Keratinocyte (primary cell): ENCODE results near the gene SLC30A7. TPM values are rescaled to one million over a fixed set of nuclear protein-coding genes. Genes with fewer than 3 reads are reported as not detected.
A peak's percentile ranks its signal among the peaks of the same experiment; 100 is the strongest.

Experiments
- DNase-seq: peaks from one replicate; pipeline ENCODE4 v3.0.0-alpha.2; 2011; ENCODE audit warnings: low read depth, missing footprints, low spot score
- FAIRE-seq: peaks from 2 replicates; lab custom pipeline; 2011; peaks lifted over from hg19 to GRCh38; lab: Jason Lieb, UNC
- H2AFZ ChIP-seq: 2 replicates; pipeline ENCODE4 v1.6.0; 2012; ENCODE audit warnings: low read length, control low read depth, inconsistent platforms; ENCODE audit not compliant: control insufficient read depth
- H3K27ac ChIP-seq: 2 replicates; pipeline ENCODE4 v1.5.1; 2011; ENCODE audit warnings: low read length; ENCODE audit not compliant: control insufficient read depth, insufficient read depth
- H3K27me3 ChIP-seq: 3 replicates; pipeline ENCODE4 v1.6.0; 2011; ENCODE audit warnings: low read length; ENCODE audit not compliant: control insufficient read depth, insufficient read depth; ENCODE audit errors: extremely low read depth
- H3K36me3 ChIP-seq, 2 experiments: 2 replicates in 1 of 2; 3 replicates in 1 of 2; pipeline ENCODE4 v1.5.1; 2011; ENCODE audit warnings: low read length in 2 of 2, mild to moderate bottlenecking in 1 of 2; ENCODE audit not compliant: control insufficient read depth in 2 of 2, insufficient read depth in 2 of 2; ENCODE audit errors: extremely low read depth in 1 of 2
- H3K4me1 ChIP-seq: 3 replicates; pipeline ENCODE4 v1.5.1; 2011; ENCODE audit warnings: low read length; ENCODE audit not compliant: control insufficient read depth, insufficient read depth; ENCODE audit errors: extremely low read depth
- H3K4me2 ChIP-seq: 3 replicates; pipeline ENCODE4 v1.6.0; 2011; ENCODE audit warnings: low read depth, low read length; ENCODE audit not compliant: control insufficient read depth, insufficient read depth; ENCODE audit errors: extremely low read depth
- H3K4me3 ChIP-seq, 3 experiments: fragments of 200-600 bp in 1 of 3; sonication (generic) in 1 of 3; 2 replicates in 2 of 3; 3 replicates in 1 of 3; pipeline ENCODE4 v1.5.1; 2011 to 2016; ENCODE audit warnings: low read length in 3 of 3, mild to moderate bottlenecking in 3 of 3, control low read depth in 2 of 3, inconsistent platforms in 1 of 3, low read depth in 1 of 3, mixed read lengths in 1 of 3, mixed run types in 1 of 3, moderate library complexity in 1 of 3; ENCODE audit not compliant: control insufficient read depth in 2 of 3, insufficient read depth in 2 of 3; ENCODE audit errors: extremely low read depth in 1 of 3
- H3K79me2 ChIP-seq: 2 replicates; pipeline ENCODE4 v1.6.0; 2012; ENCODE audit warnings: low read length; ENCODE audit not compliant: control insufficient read depth, insufficient read depth
- H3K9ac ChIP-seq: 3 replicates; pipeline ENCODE4 v1.6.0; 2011; ENCODE audit warnings: low read length; ENCODE audit not compliant: control insufficient read depth, insufficient read depth; ENCODE audit errors: extremely low read depth
- H3K9me1 ChIP-seq: 3 replicates; pipeline ENCODE4 v1.6.0; 2011; ENCODE audit warnings: low read length; ENCODE audit not compliant: control insufficient read depth, insufficient read depth; ENCODE audit errors: extremely low read depth
- H3K9me3 ChIP-seq: 2 replicates; pipeline ENCODE4 v1.5.1; 2012; ENCODE audit warnings: low read depth, low read length; ENCODE audit not compliant: control insufficient read depth
- H4K20me1 ChIP-seq: 3 replicates; pipeline ENCODE4 v1.6.0; 2011; ENCODE audit warnings: low read length; ENCODE audit not compliant: control insufficient read depth, insufficient read depth; ENCODE audit errors: extremely low read depth
- EZH2 ChIP-seq: IDR thresholded peaks from one replicate; pipeline ENCODE4 v1.6.1; 2012; ENCODE audit warnings: inconsistent platforms, mild to moderate bottlenecking, low read length, moderate library complexity
- dilution Hi-C: fragments of 300-500 bp; cut with MboI; formaldehyde crosslinking; loops from one replicate; pipeline ENCODE4 v1.7.0; 2020; ENCODE audit warnings: low sequenced_read_pairs; ENCODE audit not compliant: extremely low pct_ligation_motif_present
- polyA plus RNA-seq, 5 experiments: library from polyadenylated mRNA; depleted of rRNA in 3 of 5; stranded (reverse) in 3 of 5; stranded (forward) in 1 of 5; unstranded in 1 of 5; fragments of >200 nt; gene quantifications; 1 replicate in 1 of 5; 2 replicates in 3 of 5; 3 replicates in 1 of 5; pipeline versions ENCODE4 v1.2.1 to v1.2.3, GENCODE V29; 2011 to 2012; ENCODE audit warnings: missing spikeins in 2 of 5, low read depth in 1 of 5, low replicate concordance in 1 of 5
- TF ChIP-seq, protein P1 (sequence below), 3 experiments: IDR thresholded peaks in 1 of 3; conservative IDR thresholded peaks in 1 of 3; optimal IDR thresholded peaks in 1 of 3; 2 replicates in 2 of 3; 3 replicates in 1 of 3; pipeline versions ENCODE3 to v1.5.1; 2011; ENCODE audit warnings: low read length in 3 of 3, mild to moderate bottlenecking in 3 of 3, moderate library complexity in 2 of 3, control low read depth in 1 of 3, inconsistent platforms in 1 of 3; ENCODE audit not compliant: insufficient read depth in 2 of 3; ENCODE audit errors: extremely low read depth in 1 of 3

SLC30A7 gene
- polyA plus RNA-seq, 1 donor (not counting 4 experiments of a cell fraction or from before 2014, with no cell fraction given), result 15.1 TPM

GRCh38 chr1:101027194-101027772 is 131.4 kb downstream of the SLC30A7 start:
- Histone ChIP-seq H3K4me2 (peak overlapping the region; percentile 93), H3K4me1 (peaks cover 12% of the 10 kb centered on the region), H2AFZ (no peak overlapping the region), H3K9me3 (no peaks in the 10 kb centered on the region), H3K27me3 (no peaks in the 10 kb centered on the region), H3K9me1 (no peaks in the 10 kb centered on the region), H3K27ac (no peak overlapping the region), H3K9ac (no peak overlapping the region), H3K36me3 (no peaks in the 10 kb centered on the region), H4K20me1 (no peaks in the 10 kb centered on the region), H3K4me3 (no peak overlapping the region), H3K79me2 (peaks cover 60% of the 10 kb centered on the region)
- TF ChIP-seq, protein P1, sequence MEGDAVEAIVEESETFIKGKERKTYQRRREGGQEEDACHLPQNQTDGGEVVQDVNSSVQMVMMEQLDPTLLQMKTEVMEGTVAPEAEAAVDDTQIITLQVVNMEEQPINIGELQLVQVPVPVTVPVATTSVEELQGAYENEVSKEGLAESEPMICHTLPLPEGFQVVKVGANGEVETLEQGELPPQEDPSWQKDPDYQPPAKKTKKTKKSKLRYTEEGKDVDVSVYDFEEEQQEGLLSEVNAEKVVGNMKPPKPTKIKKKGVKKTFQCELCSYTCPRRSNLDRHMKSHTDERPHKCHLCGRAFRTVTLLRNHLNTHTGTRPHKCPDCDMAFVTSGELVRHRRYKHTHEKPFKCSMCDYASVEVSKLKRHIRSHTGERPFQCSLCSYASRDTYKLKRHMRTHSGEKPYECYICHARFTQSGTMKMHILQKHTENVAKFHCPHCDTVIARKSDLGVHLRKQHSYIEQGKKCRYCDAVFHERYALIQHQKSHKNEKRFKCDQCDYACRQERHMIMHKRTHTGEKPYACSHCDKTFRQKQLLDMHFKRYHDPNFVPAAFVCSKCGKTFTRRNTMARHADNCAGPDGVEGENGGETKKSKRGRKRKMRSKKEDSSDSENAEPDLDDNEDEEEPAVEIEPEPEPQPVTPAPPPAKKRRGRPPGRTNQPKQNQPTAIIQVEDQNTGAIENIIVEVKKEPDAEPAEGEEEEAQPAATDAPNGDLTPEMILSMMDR (optimal IDR thresholded peaks at IDR 0.05 in 1 of 3, IDR thresholded peaks at IDR 0.05 in 1 of 3, conservative IDR thresholded peaks at IDR 0.05 in 1 of 3; ENCODE audit: extremely low read depth in 1 of 3, insufficient read depth in 2 of 3, low read length in 3 of 3), result no peak
- TF ChIP-seq EZH2, result no peak
- dilution Hi-C loops, result no loop called here
- FAIRE-seq, result no peak
- DNase-seq, result no peak

DNA sequence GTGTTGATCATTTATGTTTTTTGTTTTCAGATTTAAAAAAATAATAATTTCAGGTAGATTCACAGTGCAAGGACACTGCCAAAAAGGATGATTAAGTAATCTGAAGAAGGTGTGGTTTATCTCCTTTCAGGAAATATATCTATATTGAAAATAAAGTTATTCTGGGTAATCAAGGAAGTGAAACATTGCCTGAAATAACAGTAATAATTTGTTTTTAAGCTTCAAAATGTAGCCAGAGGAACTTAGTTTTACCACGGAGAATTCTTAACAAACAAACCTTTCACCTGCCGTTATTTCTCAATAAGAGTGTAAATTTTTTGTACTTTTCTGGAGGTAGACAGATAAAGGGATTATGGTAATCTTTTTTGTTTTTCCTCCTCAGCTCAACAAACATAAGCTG is 132.6 kb downstream of the SLC30A7 start:
- no peak for FAIRE-seq

More for the DNA sequence above, 132.6 kb downstream of the SLC30A7 start:
- Histone ChIP-seq H3K27ac (no peak overlapping the region), H4K20me1 (no peaks in the 10 kb centered on the region), H3K9me3 (no peaks in the 10 kb centered on the region), H3K4me2 (no peak overlapping the region), H3K4me3 (no peak overlapping the region), H3K36me3 (no peaks in the 10 kb centered on the region), H3K9me1 (no peaks in the 10 kb centered on the region), H3K27me3 (no peaks in the 10 kb centered on the region), H3K79me2 (peaks cover 60% of the 10 kb centered on the region), H2AFZ (no peak overlapping the region), H3K9ac (no peak overlapping the region), H3K4me1 (peaks cover 12% of the 10 kb centered on the region)
- dilution Hi-C loops, result no loop called here
- TF ChIP-seq, protein P1 (optimal IDR thresholded peaks at IDR 0.05 in 1 of 3, IDR thresholded peaks at IDR 0.05 in 1 of 3, conservative IDR thresholded peaks at IDR 0.05 in 1 of 3; ENCODE audit: extremely low read depth in 1 of 3, insufficient read depth in 2 of 3, low read length in 3 of 3), result no peak
- TF ChIP-seq EZH2, result no peak
- no peak for DNase-seq
